Mesendoderm (in vitro differentiated cells): ENCODE measurements around the gene CHCHD2. TPM values are rescaled to one million over a fixed set of nuclear protein-coding genes. Genes with fewer than 3 reads are reported as not detected.
"Not testable (repeated sequence)": the region's sequence is repeated elsewhere in the genome, so short reads cannot be mapped to it uniquely, and the experiment has no call there.

ENCODE experiments used
- DNase-seq: peaks from one replicate; pipeline ENCODE4 v3.0.0; 2013
- H2AK5ac ChIP-seq: 2 replicates; pipeline ENCODE4 v1.6.1; 2013; ENCODE audit warnings: low read length, inconsistent platforms
- H2BK120ac ChIP-seq: 2 replicates; pipeline ENCODE4 v1.6.1; 2013; ENCODE audit warnings: low read depth, mild to moderate bottlenecking, low read length, moderate library complexity, mixed read lengths
- H2BK15ac ChIP-seq: replicated peaks from 2 replicates; pipeline ENCODE4 v1.6.1; 2013; ENCODE audit warnings: low read depth, mild to moderate bottlenecking, moderate library complexity
- H2BK5ac ChIP-seq: 2 replicates; pipeline ENCODE4 v1.6.1; 2013; ENCODE audit warnings: low read length, inconsistent platforms
- H3K18ac ChIP-seq: 2 replicates; pipeline ENCODE4 v1.6.1; 2013; ENCODE audit warnings: mild to moderate bottlenecking, low read length, mixed read lengths
- H3K23ac ChIP-seq: one replicate; pipeline ENCODE4 v1.6.1; 2013; ENCODE audit warnings: low read length
- H3K27ac ChIP-seq: 2 replicates; pipeline ENCODE4 v1.5.1; 2013; ENCODE audit warnings: low read depth, mild to moderate bottlenecking, inconsistent platforms, low read length, moderate library complexity
- H3K27me3 ChIP-seq: 2 replicates; pipeline ENCODE4 v1.6.1; 2013; ENCODE audit warnings: low read length, control low read depth, mild to moderate bottlenecking, inconsistent platforms; ENCODE audit not compliant: insufficient read depth, poor library complexity
- H3K36me3 ChIP-seq: 2 replicates; pipeline ENCODE4 v1.6.1; 2013; ENCODE audit warnings: low read length, inconsistent platforms; ENCODE audit not compliant: control insufficient read depth, insufficient read depth
- H3K4ac ChIP-seq: one replicate; pipeline ENCODE4 v1.6.1; 2013; ENCODE audit warnings: low read depth, mild to moderate bottlenecking, low read length, moderate library complexity
- H3K4me1 ChIP-seq: 2 replicates; pipeline ENCODE4 v1.6.1; 2013; ENCODE audit warnings: low read depth, low read length, inconsistent platforms; ENCODE audit not compliant: control insufficient read depth
- H3K4me2 ChIP-seq: 2 replicates; pipeline ENCODE4 v1.6.1; 2013; ENCODE audit warnings: low read length
- H3K4me3 ChIP-seq: 2 replicates; pipeline ENCODE4 v1.5.1; 2013; ENCODE audit warnings: mild to moderate bottlenecking, low read length
- H3K56ac ChIP-seq: one replicate; pipeline ENCODE4 v1.6.1; 2013; ENCODE audit warnings: low read length
- H3K79me1 ChIP-seq: 2 replicates; pipeline ENCODE4 v1.6.1; 2013; ENCODE audit warnings: low read length, inconsistent platforms
- H3K79me2 ChIP-seq: 2 replicates; pipeline ENCODE4 v1.6.1; 2013; ENCODE audit warnings: mild to moderate bottlenecking, low read length; ENCODE audit not compliant: control insufficient read depth, insufficient read depth
- H3K9ac ChIP-seq: 2 replicates; pipeline ENCODE4 v1.6.1; 2013; ENCODE audit warnings: low read length, inconsistent platforms
- H4K5ac ChIP-seq: one replicate; pipeline ENCODE4 v1.6.1; 2013; ENCODE audit warnings: low read length
- H4K8ac ChIP-seq: one replicate; pipeline ENCODE4 v1.6.1; 2013; ENCODE audit warnings: low read depth, mild to moderate bottlenecking, control low read depth, low read length, moderate library complexity
- WGBS: extraction: QIAGEN DNeasy Blood & Tissue Kit; methylation state at CpG from one replicate; pipeline ENCODE4 v1.1.7; 2013; ENCODE audit warnings: low lambda C conversion rate, missing lambda C conversion rate; ENCODE audit not compliant: insufficient coverage; ENCODE audit errors: extremely low coverage; 5-methylcytosine and 5-hydroxymethylcytosine counted together
- polyA plus RNA-seq, 2 experiments: library from polyadenylated mRNA; stranded (reverse); fragments of 200-250 nt; gene quantifications; one replicate each; pipeline ENCODE4 v1.2.3, GENCODE V29; 2013

The CHCHD2 gene, protein sequence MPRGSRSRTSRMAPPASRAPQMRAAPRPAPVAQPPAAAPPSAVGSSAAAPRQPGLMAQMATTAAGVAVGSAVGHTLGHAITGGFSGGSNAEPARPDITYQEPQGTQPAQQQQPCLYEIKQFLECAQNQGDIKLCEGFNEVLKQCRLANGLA
- 182 TPM for polyA plus RNA-seq (2013, experiment 1 of 2)
- polyA plus RNA-seq (2013, experiment 2 of 2) = 181 TPM

DNA sequence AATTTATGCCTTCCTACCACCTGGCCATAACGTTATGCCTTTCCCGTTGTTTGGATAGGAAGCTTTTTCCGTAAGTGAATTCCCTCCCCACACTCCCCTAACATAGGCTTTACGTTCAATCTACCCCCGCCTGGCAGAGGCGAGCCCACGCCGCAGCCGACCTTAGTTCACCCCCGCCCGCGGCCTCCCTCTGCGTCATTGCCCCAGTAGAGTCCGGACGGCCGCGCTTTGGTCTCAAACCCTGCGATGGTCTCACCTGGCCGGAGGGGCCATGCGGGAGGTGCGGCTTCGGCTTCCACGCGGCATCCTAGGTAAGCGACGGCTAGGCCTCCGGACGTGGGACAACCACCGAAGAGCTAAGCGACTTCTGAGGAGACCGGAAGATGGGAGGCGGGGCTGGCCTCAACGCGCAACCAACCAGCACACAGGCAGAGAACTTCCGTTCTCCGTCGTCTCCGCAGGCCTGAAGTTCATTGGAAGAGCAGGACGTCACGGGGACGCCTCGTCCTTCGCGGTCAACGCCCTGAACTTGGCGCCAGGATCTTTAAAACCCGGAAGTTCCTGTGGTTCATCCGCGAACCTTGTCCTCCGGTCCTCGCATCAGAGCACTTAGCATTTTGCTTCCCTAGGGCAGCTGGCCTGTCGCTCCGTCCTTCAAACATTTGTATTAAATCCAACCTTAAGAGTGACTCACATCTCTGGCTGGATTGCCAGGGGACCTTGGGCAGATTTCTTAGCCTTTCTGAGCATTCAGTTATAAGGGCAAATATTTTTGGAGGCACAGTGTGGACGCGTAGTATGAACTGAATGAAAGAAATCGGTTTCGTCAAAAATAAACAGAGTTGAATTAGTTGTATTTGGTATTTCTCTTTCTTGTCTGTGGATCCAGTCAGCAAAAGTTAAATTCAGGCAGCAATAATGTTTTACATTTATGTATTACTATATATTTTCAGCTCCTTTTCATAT lies at the start of gene CHCHD2:
Gene CHCHD2, minus strand, starts transcription at position 369 of the 966 bp plus-strand sequence. Its CDS starts 63 bp downstream, at position 306.
- Histone ChIP-seq H3K4me3 (peak within 1 kb of the TSS; percentile 99), H3K4ac (no peak within 1 kb of the TSS), H2BK120ac (no peak within 1 kb of the TSS), H3K23ac (no peak within 1 kb of the TSS), H3K4me1 (peaks cover 1% of the 10 kb centered on the region), H3K27me3 (no peaks in the 10 kb centered on the region), H3K18ac (no peak within 1 kb of the TSS), H4K5ac (no peak within 1 kb of the TSS), H2BK5ac (no peak within 1 kb of the TSS), H2AK5ac (no peak within 1 kb of the TSS), H3K9ac (peak within 1 kb of the TSS; percentile 96), H2BK15ac (no peak within 1 kb of the TSS), H3K36me3 (peaks cover 6% of the 10 kb centered on the region), H3K27ac (no peak within 1 kb of the TSS), H3K79me2 (peaks cover 14% of the 10 kb centered on the region), H4K8ac (no peak within 1 kb of the TSS), H3K79me1 (peaks cover 3% of the 10 kb centered on the region), H3K56ac (peak within 1 kb of the TSS; percentile 91), H3K4me2 (peak within 1 kb of the TSS; percentile 70)
- no CpG with 5 or more reads among the region's 57 CpGs for WGBS
- DNase-seq = peak; percentile 99

DNA sequence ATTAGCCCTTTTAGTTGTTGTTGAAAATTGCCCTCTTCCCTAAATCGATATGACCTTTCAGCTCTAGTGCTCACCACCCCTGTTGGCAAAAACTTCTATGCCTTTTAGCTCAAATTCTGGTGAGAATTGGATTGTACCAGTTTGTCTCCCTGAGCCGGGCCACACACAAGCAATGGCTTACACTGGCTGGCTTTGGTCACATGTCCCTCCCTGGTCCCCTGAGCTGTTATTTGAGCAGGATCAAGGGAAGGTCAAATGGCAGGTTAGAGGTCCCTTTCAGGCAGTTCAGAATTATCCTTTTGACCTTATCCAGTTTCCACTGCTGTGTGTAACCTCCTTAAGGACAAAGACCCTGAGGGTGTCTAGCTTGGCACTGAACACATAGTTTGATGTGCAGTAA lies 24.8 kb upstream of the CHCHD2 start:
- not testable (repeated sequence) for H2BK5ac ChIP-seq, H3K9ac ChIP-seq, H3K18ac ChIP-seq, H3K4me3 ChIP-seq, H4K8ac ChIP-seq, H3K23ac ChIP-seq, H3K4me2 ChIP-seq, H3K4ac ChIP-seq, H4K5ac ChIP-seq, H3K4me1 ChIP-seq, H2BK15ac ChIP-seq, H3K27me3 ChIP-seq, H3K27ac ChIP-seq, DNase-seq, H3K79me2 ChIP-seq, H3K36me3 ChIP-seq, H3K56ac ChIP-seq, H2BK120ac ChIP-seq, H2AK5ac ChIP-seq, H3K79me1 ChIP-seq
- no CpG with 5 or more reads among the region's 2 CpGs for WGBS

DNA sequence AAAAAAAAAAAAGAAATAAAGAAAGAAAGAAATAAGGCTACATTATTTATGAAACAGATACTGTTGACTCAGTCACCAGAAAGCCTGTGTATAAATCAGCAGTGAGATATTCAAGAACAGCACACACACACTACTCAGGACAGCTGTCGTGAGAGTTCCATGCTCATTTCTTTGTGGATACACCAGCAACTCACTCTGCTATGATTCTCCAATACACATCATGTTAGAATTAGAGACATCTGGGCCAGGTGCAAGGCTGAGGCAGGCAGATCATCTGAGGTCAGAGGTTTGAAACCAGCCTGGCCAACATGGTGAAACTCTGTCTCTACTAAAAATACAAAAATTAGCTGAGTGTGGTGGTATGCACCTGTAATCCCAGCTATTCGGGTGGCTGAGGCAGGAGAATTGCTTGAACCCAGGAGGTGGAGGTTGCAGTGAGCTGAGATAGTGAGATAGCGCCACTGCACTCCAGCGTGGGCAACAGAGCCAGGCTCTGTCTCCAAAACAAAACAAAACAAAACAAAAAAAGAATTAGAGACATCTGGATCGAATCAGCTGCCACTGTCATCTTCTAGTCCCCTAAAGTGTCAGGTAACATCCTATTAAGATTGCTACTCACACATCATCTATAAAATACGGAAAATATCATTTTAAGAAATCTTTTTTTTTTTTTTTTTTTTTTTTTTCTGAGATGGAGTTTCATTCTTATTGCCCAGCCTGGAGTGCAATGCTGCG lies 21.1 kb upstream of the CHCHD2 start:
- H3K18ac ChIP-seq = no peak overlapping the region
- no peak overlapping the region for H3K4ac ChIP-seq
- no peak overlapping the region for H3K23ac ChIP-seq
- H2BK15ac ChIP-seq = no peak overlapping the region
- H2BK5ac ChIP-seq = no peak overlapping the region
- H3K4me3 ChIP-seq = no peak overlapping the region
- H3K27me3 ChIP-seq = no peaks in the 10 kb centered on the region
- no peaks in the 10 kb centered on the region for H3K79me1 ChIP-seq
- H3K4me1 ChIP-seq = no peaks in the 10 kb centered on the region
- DNase-seq = no peak
- no peak overlapping the region for H2BK120ac ChIP-seq
- H3K36me3 ChIP-seq = no peaks in the 10 kb centered on the region
- H4K8ac ChIP-seq = no peak overlapping the region
- no peak overlapping the region for H2AK5ac ChIP-seq
- no CpG with 5 or more reads among the region's 7 CpGs for WGBS
- no peak overlapping the region for H3K56ac ChIP-seq
- H3K4me2 ChIP-seq = no peak overlapping the region
- no peak overlapping the region for H4K5ac ChIP-seq
- no peak overlapping the region for H3K27ac ChIP-seq
- no peak overlapping the region for H3K9ac ChIP-seq
- H3K79me2 ChIP-seq = no peaks in the 10 kb centered on the region

DNA sequence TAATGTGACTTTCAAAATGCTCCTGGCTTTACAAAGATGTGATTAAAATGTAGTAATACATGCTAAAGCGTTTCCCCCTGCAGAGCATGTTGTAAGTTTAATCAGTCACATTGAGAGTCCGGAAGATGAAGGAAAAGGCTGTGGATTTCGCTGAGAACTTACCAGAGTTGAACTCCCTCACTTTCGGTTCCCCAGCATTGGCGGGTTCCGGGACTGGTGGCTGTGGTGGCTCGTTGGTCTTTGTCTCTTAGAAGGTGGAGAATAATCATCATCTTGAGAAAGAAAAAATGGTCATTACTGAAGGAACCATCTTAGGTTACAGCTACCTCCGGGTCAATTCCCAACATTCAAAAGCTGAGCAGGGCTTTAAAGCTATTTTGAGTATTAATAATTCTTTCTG lies 19.6 kb upstream of the CHCHD2 start:
- Histone ChIP-seq H2AK5ac (no peak overlapping the region), H3K4me3 (no peak overlapping the region), H3K4me2 (no peak overlapping the region), H3K18ac (no peak overlapping the region), H3K4me1 (no peaks in the 10 kb centered on the region), H2BK120ac (no peak overlapping the region), H3K56ac (no peak overlapping the region), H4K8ac (no peak overlapping the region), H3K36me3 (no peaks in the 10 kb centered on the region), H2BK15ac (no peak overlapping the region), H3K27ac (no peak overlapping the region), H3K79me1 (no peaks in the 10 kb centered on the region), H4K5ac (no peak overlapping the region), H3K27me3 (no peaks in the 10 kb centered on the region), H2BK5ac (no peak overlapping the region), H3K4ac (no peak overlapping the region), H3K9ac (no peak overlapping the region), H3K79me2 (no peaks in the 10 kb centered on the region), H3K23ac (no peak overlapping the region)
- no peak for DNase-seq
- WGBS = no CpG with 5 or more reads among the region's 8 CpGs

DNA sequence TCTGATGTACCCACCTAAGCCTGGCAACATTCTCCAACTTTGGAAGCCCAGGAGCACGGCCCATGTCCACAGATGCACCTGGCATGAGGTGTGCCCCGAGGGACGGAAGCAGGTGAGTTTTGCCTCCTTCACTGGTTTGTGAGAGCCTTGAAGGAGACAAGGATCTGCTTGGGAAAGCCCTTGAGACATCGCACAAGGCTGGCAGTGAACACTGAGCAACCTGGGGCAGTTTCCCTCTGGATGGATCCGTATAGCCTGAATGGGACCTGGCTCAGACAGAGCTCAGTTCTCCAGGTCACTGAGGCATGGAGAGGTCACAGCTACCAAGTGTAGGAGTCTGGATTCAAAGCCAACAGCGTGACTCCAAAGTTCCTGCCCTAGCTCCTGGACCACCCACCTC lies 18.7 kb upstream of the CHCHD2 start:
- H4K8ac ChIP-seq = no peak overlapping the region
- no CpG with 5 or more reads among the region's 6 CpGs for WGBS
- no peak overlapping the region for H3K4me2 ChIP-seq
- H3K4ac ChIP-seq = no peak overlapping the region
- H3K36me3 ChIP-seq = no peaks in the 10 kb centered on the region
- H3K4me1 ChIP-seq = no peaks in the 10 kb centered on the region
- no peak for DNase-seq
- no peaks in the 10 kb centered on the region for H3K27me3 ChIP-seq
- H3K4me3 ChIP-seq = no peak overlapping the region
- no peak overlapping the region for H2BK120ac ChIP-seq
- H2AK5ac ChIP-seq = no peak overlapping the region
- no peak overlapping the region for H2BK5ac ChIP-seq
- H3K18ac ChIP-seq = no peak overlapping the region
- no peaks in the 10 kb centered on the region for H3K79me2 ChIP-seq
- no peak overlapping the region for H3K9ac ChIP-seq
- no peak overlapping the region for H2BK15ac ChIP-seq
- no peak overlapping the region for H4K5ac ChIP-seq
- no peak overlapping the region for H3K56ac ChIP-seq
- H3K27ac ChIP-seq = no peak overlapping the region
- no peaks in the 10 kb centered on the region for H3K79me1 ChIP-seq
- no peak overlapping the region for H3K23ac ChIP-seq
